OCI-LY3 (cell line): ENCODE measurements around the gene ASB7.

Experiments
- H2AFZ ChIP-seq: fragments of 200-600, 300-600 bp; shearing (Covaris generic); 2 replicates; pipeline ENCODE4 v1.6.0; 2014; ENCODE audit warnings: antibody characterized with exemption, low read depth, low read length
- H3K27ac ChIP-seq: fragments of 200-600, 300-600 bp; sonication (generic); 2 replicates; pipeline ENCODE4 v1.5.1; 2014; ENCODE audit warnings: mild to moderate bottlenecking, low read length, moderate library complexity, mixed read lengths
- H3K27me3 ChIP-seq: fragments of 200-600, 300-600 bp; sonication (generic); 2 replicates; pipeline ENCODE4 v1.6.1; 2014; ENCODE audit warnings: low read depth, low read length, mixed read lengths
- H3K36me3 ChIP-seq: fragments of 200-600, 300-600 bp; sonication (generic); replicated peaks from 2 replicates; pipeline ENCODE3; 2014; ENCODE audit warnings: low read depth, low read length, mixed read lengths
- H3K4me1 ChIP-seq: fragments of 300-600, 200-600 bp; sonication (generic); 2 replicates; pipeline ENCODE4 v1.6.1; 2014; ENCODE audit warnings: low read length, mixed read lengths
- H3K4me2 ChIP-seq: fragments of 200-600, 300-600 bp; sonication (generic); 2 replicates; pipeline ENCODE4 v1.6.1; 2014; ENCODE audit warnings: low read length, mixed read lengths
- H3K4me3 ChIP-seq: fragments of 300-600, 200-600 bp; sonication (generic); 2 replicates; pipeline ENCODE4 v1.5.1; 2014; ENCODE audit warnings: antibody characterized with exemption, mild to moderate bottlenecking, low read length, moderate library complexity
- H3K79me2 ChIP-seq: fragments of 300-600, 200-600 bp; shearing (Covaris generic); 2 replicates; pipeline ENCODE4 v1.6.1; 2014; ENCODE audit warnings: mild to moderate bottlenecking, low read length, mixed read lengths
- H3K9ac ChIP-seq: fragments of 300-600, 200-600 bp; shearing (Covaris generic); 2 replicates; pipeline ENCODE4 v1.6.0; 2014; ENCODE audit warnings: mild to moderate bottlenecking, low read length, moderate library complexity
- H3K9me3 ChIP-seq: fragments of 200-600, 300-600 bp; shearing (Covaris generic); 2 replicates; pipeline ENCODE4 v1.6.1; 2014; ENCODE audit warnings: low read length, mixed read lengths; ENCODE audit not compliant: insufficient read depth
- H4K20me1 ChIP-seq: fragments of 200-600, 300-600 bp; sonication (generic); 2 replicates; pipeline ENCODE4 v1.6.1; 2016; ENCODE audit warnings: low read length, mixed read lengths; ENCODE audit not compliant: insufficient read depth
- EZH2phosphoT487 ChIP-seq: fragments of 200-600 bp; shearing (Covaris generic); IDR thresholded peaks from 2 replicates; pipeline ENCODE4 v1.6.1; 2018; ENCODE audit warnings: antibody characterized with exemption, mixed run types, low read depth
- TF ChIP-seq, protein P1 (sequence below): fragments of 200-600, 300-600 bp; sonication (generic); IDR thresholded peaks from 2 replicates; pipeline ENCODE4 v1.5.1; 2014; ENCODE audit warnings: antibody characterized with exemption, low read length, low read depth

The ASB7 gene

GRCh38 chr15:100661156-100661555 is 58.8 kb downstream of the ASB7 start:
- H3K4me2 ChIP-seq, result no peak overlapping the region
- H3K9ac ChIP-seq, result no peak overlapping the region
- H3K9me3 ChIP-seq, result no peaks in the 10 kb centered on the region
- no peak overlapping the region for H3K27ac ChIP-seq
- H3K27me3 ChIP-seq, result peaks cover 14% of the 10 kb centered on the region
- H2AFZ ChIP-seq, result no peak overlapping the region
- TF ChIP-seq EZH2phosphoT487, result no peak
- TF ChIP-seq, protein P1, sequence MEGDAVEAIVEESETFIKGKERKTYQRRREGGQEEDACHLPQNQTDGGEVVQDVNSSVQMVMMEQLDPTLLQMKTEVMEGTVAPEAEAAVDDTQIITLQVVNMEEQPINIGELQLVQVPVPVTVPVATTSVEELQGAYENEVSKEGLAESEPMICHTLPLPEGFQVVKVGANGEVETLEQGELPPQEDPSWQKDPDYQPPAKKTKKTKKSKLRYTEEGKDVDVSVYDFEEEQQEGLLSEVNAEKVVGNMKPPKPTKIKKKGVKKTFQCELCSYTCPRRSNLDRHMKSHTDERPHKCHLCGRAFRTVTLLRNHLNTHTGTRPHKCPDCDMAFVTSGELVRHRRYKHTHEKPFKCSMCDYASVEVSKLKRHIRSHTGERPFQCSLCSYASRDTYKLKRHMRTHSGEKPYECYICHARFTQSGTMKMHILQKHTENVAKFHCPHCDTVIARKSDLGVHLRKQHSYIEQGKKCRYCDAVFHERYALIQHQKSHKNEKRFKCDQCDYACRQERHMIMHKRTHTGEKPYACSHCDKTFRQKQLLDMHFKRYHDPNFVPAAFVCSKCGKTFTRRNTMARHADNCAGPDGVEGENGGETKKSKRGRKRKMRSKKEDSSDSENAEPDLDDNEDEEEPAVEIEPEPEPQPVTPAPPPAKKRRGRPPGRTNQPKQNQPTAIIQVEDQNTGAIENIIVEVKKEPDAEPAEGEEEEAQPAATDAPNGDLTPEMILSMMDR, result no peak
- no peaks in the 10 kb centered on the region for H3K79me2 ChIP-seq
- no peaks in the 10 kb centered on the region for H3K36me3 ChIP-seq
- no peak overlapping the region for H3K4me3 ChIP-seq
- H4K20me1 ChIP-seq, result no peaks in the 10 kb centered on the region
- peaks cover 4% of the 10 kb centered on the region; the same call in 1 of the 2 replicates for H3K4me1 ChIP-seq

GRCh38 chr15:100663086-100663914 is 60.9 kb downstream of the ASB7 start:
- H3K4me3 ChIP-seq, result peak overlapping the region; percentile 21; the same call in 1 of the 2 replicates
- H3K79me2 ChIP-seq, result no peaks in the 10 kb centered on the region
- H3K27ac ChIP-seq, result no peak overlapping the region
- H3K27me3 ChIP-seq, result peaks cover 14% of the 10 kb centered on the region
- peak overlapping the region; percentile 82 for H2AFZ ChIP-seq
- H3K9ac ChIP-seq, result no peak overlapping the region
- H3K4me2 ChIP-seq, result peak overlapping the region; percentile 65
- no peaks in the 10 kb centered on the region for H4K20me1 ChIP-seq
- TF ChIP-seq, protein P1, result peak; percentile 36
- no peak for TF ChIP-seq EZH2phosphoT487
- no peaks in the 10 kb centered on the region for H3K9me3 ChIP-seq
- no peaks in the 10 kb centered on the region for H3K36me3 ChIP-seq
- H3K4me1 ChIP-seq, result peaks cover 4% of the 10 kb centered on the region; the same call in 1 of the 2 replicates

GRCh38 chr15:100663915-100664281 is 61.5 kb downstream of the ASB7 start:
- no peak overlapping the region for H3K9ac ChIP-seq
- H3K27me3 ChIP-seq, result peaks cover 14% of the 10 kb centered on the region
- H3K79me2 ChIP-seq, result no peaks in the 10 kb centered on the region
- H3K4me3 ChIP-seq, result no peak overlapping the region
- peaks cover 4% of the 10 kb centered on the region; the same call in 1 of the 2 replicates for H3K4me1 ChIP-seq
- no peaks in the 10 kb centered on the region for H3K9me3 ChIP-seq
- H4K20me1 ChIP-seq, result no peaks in the 10 kb centered on the region
- TF ChIP-seq, protein P1, result no peak
- no peak for TF ChIP-seq EZH2phosphoT487
- no peak overlapping the region for H3K4me2 ChIP-seq
- no peak overlapping the region for H3K27ac ChIP-seq
- no peak overlapping the region for H2AFZ ChIP-seq
- H3K36me3 ChIP-seq, result no peaks in the 10 kb centered on the region

DNA sequence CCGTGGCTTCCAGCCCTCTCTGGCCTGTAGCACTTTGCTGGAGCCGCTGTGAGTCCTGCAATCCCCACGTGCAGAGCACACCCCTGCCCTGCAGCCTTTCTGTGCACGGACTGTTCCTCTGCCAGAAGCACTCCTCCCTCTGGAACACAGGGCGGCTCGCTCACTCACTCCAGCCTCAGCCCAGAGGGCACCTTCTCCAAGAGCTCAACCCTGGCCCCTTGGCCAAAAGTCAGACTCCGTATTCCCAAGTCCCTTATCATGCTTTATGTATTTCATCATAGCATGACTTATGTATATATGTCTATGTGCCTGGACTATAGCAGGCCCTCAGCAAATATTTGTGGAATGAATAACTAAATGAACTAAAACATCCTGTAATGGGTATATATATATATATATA is 63.2 kb downstream of the ASB7 start:
- Histone ChIP-seq H3K27me3 (peaks cover 16% of the 10 kb centered on the region), H4K20me1 (no peaks in the 10 kb centered on the region), H2AFZ (no peak overlapping the region), H3K27ac (no peak overlapping the region), H3K4me3 (no peak overlapping the region), H3K9ac (no peak overlapping the region), H3K9me3 (no peaks in the 10 kb centered on the region), H3K4me1 (peaks cover 4% of the 10 kb centered on the region; the same call in 1 of the 2 replicates), H3K79me2 (no peaks in the 10 kb centered on the region), H3K4me2 (no peak overlapping the region), H3K36me3 (no peaks in the 10 kb centered on the region)
- TF ChIP-seq, protein P1, result no peak
- no peak for TF ChIP-seq EZH2phosphoT487
